HG02938 (cell line): ENCODE results near the gene RAPGEF5.
A peak's percentile ranks its signal among the peaks of the same experiment; 100 is the strongest.

Experiments
- ATAC-seq: cut with Tn5 transposase; IDR thresholded peaks from one replicate; pipeline ENCODE4 v1.9.1; 2021; ENCODE audit warnings: mild to moderate bottlenecking, moderate library complexity; ENCODE audit not compliant: unreplicated experiment

RAPGEF5 gene

GRCh38 chr7:22129166-22129565 is 227.8 kb downstream of the RAPGEF5 start:
- ATAC-seq, result no peak

- no peak for ATAC-seq
Measured at GRCh38 chr7:22128528-22128920, 228.4 kb downstream of the RAPGEF5 start.

- ATAC-seq, result no peak
Measured at GRCh38 chr7:22127835-22128527, 229.0 kb downstream of the RAPGEF5 start.

- no peak for ATAC-seq
Measured at GRCh38 chr7:22125436-22125835, 231.5 kb downstream of the RAPGEF5 start.

GRCh38 chr7:22124941-22125340 is 232.0 kb downstream of the RAPGEF5 start:
- ATAC-seq, result no peak

- no peak for ATAC-seq
Measured at GRCh38 chr7:22123139-22123538, 233.8 kb downstream of the RAPGEF5 start.

- no peak for ATAC-seq
Measured at GRCh38 chr7:22121702-22122474, 235.1 kb downstream of the RAPGEF5 start.

- ATAC-seq, result no peak
Measured at GRCh38 chr7:22120391-22121053, 236.4 kb downstream of the RAPGEF5 start.

- ATAC-seq, result no peak
Measured at GRCh38 chr7:22117222-22117621, 239.7 kb downstream of the RAPGEF5 start.

- no peak for ATAC-seq
Measured at GRCh38 chr7:22116451-22117030, 240.4 kb downstream of the RAPGEF5 start.

- ATAC-seq, result no peak
Measured at GRCh38 chr7:22115689-22116088, 241.3 kb downstream of the RAPGEF5 start.

- no peak for ATAC-seq
Measured at GRCh38 chr7:22114440-22114981, 242.4 kb downstream of the RAPGEF5 start.

GRCh38 chr7:22113041-22113440 is 243.9 kb downstream of the RAPGEF5 start:
- no peak for ATAC-seq

- ATAC-seq, result no peak
Measured at GRCh38 chr7:22111661-22112060, 245.3 kb downstream of the RAPGEF5 start.

- no peak for ATAC-seq
Measured at GRCh38 chr7:22110881-22111280, 246.1 kb downstream of the RAPGEF5 start.

- peak; percentile 78 for ATAC-seq
Measured at GRCh38 chr7:22110227-22110839, 246.6 kb downstream of the RAPGEF5 start.

- no peak for ATAC-seq
Measured at GRCh38 chr7:22109761-22110160, 247.2 kb downstream of the RAPGEF5 start.

GRCh38 chr7:22108151-22108845 is 248.7 kb downstream of the RAPGEF5 start:
- ATAC-seq, result no peak

GRCh38 chr7:22105550-22105949 is 251.4 kb downstream of the RAPGEF5 start:
- ATAC-seq, result no peak
